ENCODE results near the gene PLPP3.

The PLPP3 gene

DNA sequence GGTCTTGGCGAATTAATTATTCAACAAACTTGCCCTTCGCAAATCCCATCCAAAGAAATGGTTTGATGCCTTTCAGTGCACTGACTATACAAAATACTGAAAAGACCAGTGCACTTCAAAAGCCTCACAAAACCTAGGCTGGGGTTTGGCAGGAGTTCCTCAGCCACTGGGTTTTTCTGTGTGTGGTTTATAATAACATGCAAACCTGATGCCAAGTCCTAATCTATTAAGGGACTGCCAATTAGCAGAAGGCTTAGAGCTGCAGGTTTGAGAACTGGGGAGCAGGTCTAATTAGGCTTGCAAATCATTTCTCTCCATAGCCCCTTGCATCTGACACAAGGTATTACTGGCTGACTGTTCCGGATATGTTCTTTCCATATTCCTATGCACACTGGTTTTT lies 27.7 kb downstream of the PLPP3 start:
- no peak for DNase-seq
- in situ Hi-C loops (cut with MboI; ENCODE audit: low pct_unique_long_range_greater_than_20kb, low sequenced_read_pairs): no loop called here

DNA sequence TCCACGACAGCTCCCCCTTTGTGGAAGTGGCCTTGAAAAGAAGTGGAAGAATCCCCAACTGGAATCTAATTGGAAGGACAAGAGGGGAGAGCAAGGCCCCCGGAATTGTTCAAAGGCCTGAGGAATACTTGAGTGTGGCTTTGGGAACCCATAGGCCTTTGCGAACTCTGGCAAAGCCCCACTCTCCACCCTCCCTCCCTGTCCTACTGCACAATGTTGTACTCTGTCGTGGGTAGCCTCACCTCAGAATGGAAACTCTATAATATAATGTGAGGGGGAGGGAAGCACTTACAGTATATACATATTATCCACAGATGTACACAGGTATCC lies 28.5 kb downstream of the PLPP3 start:
- in situ Hi-C loops (cut with MboI; ENCODE audit: low pct_unique_long_range_greater_than_20kb, low sequenced_read_pairs): no loop called here

DNA sequence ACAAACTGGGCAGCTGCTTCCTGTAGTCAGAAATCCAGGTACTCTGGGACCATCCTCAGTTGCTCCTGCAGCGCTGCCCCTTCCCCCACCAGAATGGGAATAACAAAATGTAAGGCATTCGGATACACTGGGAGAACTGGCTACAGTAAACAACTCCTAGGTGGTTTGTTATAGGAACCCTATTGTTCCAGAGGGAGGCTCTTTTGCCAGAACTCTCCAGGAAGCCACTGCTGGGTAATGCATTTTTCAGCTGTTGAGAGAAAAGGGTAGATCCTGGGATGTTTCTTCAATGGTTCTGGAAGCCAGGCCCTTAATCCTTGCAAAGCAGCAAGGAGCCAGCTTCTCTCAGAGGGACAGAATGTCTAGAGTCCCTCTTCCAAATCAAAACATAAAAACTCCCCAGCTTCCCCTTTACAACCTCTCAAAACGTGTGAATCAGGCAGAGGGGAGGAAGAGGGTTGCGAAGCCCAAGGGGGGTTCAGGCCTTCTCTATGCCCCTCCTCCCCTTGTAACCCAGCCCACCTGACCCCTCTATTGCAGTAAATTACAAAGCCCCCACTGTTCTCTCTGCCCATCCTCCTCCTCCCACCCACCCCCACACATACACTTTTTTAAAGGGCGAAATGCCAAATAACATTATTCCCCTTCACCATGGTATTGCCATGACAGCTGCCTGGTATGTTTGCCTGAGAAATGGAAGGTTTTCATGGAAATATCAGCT lies 29.1 kb downstream of the PLPP3 start:
- DNase-seq: no peak
- in situ Hi-C loops (cut with MboI; ENCODE audit: low pct_unique_long_range_greater_than_20kb, low sequenced_read_pairs): no loop called here

More for the DNA sequence above, 28.5 kb downstream of the PLPP3 start:
- no peak for DNase-seq

DNA sequence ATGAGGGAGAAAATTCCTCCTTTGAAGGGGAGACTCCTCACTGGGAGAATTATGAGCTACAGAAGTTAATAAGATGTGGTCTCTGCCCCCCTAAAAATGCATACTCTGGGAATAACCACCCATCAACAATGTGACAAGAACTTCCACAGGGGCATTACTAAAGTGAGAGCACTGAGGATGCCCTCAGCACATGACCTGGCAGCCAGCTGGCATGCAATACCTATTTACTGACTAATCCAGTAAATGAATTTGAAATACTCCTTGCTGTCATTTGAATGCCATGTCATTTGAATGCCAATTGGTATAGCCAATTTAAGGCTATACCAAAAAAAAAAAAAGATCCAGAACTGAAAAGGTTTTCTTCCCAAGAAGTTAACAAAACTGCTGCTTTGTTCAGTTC lies 30.8 kb downstream of the PLPP3 start:
- no peak for DNase-seq
- in situ Hi-C loops (cut with MboI; ENCODE audit: low pct_unique_long_range_greater_than_20kb, low sequenced_read_pairs): no loop called here

DNA sequence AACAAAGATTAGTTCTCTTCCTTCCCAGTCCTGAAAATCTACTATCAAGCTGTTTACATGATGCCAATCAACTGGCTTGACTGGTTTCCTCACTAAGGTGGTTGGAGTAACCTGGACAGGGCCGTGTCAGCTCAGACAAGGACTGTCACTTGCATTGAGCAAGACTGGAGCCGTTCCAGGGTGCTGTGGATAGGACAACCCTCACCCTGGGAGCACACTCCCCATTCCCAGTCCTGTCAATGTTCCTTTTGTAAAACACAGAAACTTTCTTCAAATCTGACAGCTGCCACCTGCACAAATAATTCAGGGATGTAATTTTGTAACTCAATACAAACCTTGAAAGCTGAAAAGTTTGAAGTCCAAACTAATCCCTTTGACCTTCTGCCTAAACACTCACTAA lies 31.4 kb downstream of the PLPP3 start:
- in situ Hi-C loops (cut with MboI; ENCODE audit: low pct_unique_long_range_greater_than_20kb, low sequenced_read_pairs): no loop called here
- no peak for DNase-seq

DNA sequence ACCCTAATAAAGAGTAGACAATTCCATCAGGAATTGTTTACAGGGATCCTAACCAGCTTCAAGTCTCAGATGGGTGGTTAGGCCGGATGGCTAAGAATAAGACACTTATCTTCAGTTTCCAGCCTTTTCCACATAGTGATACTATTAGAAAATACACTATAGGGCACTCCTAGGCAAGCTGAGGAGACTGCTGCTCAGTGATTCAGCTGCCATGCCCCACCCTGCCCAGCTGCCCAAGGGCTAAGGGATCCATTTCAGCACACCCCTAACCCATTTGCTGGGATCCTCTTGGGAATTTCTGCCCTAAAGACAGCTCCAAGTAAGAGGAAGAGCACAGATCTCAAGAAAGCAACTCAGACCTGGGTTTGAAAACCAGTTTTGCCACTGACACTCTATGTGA lies 31.9 kb downstream of the PLPP3 start:
- in situ Hi-C loops (cut with MboI; ENCODE audit: low pct_unique_long_range_greater_than_20kb, low sequenced_read_pairs): no loop called here
- no peak for DNase-seq

DNA sequence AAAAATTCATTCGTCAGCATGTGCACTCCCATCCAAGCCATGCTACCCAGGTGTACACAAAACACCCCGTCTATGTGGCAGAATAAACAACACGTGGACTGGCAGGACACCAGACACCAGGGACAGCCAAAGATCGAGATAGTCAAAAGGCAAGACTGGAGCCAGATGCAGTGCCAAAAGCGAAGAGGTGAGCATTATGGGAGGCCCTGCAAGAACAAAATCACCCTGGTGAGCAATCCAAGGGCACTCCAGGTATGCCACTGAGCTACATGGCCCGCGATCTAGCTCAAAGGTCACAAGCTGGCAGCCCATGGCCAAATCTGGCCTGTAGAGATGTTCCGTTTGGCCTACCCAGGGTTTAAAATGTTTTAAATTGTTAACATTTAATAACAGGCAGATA lies 33.7 kb downstream of the PLPP3 start:
- DNase-seq: no peak
- in situ Hi-C loops (cut with MboI; ENCODE audit: low pct_unique_long_range_greater_than_20kb, low sequenced_read_pairs): no loop called here

DNA sequence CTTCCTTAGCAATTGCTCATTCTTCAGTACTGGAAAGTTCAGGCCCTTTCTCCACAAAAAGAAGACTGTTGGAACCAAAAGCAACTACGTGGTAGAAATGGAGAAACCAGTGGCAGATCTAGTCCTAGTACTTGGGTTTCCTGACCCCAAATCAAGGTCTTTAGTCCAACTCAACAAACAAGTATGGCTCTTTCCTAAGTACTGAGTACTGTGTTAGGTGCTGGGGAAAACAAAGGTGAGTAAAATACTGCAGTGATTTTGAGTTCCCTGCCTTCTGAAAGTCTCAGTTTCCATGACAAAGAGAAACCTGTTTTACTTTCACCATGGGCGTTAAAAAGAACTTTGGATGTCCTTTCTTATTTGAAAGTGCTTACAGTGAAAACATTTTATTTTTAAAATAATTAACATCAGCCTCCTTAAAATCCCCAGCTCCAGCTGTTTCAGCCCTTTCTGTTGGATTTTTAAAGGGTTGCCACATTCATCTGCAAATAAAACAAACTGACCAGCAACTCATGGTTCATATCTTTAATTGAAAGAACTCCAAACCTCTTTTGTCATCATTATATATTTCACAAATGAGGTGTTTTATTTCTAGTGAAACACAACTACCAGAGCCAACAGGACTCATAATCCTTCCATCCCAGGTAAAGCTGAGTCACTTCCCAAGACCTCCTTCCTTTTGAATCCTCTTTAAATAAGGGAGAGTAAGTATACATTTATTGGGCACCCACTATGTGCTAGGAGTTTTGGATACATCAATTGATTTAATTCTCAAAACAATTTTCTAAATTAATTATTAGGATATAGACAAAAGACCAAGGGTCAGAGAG lies 35.4 kb downstream of the PLPP3 start:
- no peak for DNase-seq
- in situ Hi-C loops (cut with MboI; ENCODE audit: low pct_unique_long_range_greater_than_20kb, low sequenced_read_pairs): no loop called here

DNA sequence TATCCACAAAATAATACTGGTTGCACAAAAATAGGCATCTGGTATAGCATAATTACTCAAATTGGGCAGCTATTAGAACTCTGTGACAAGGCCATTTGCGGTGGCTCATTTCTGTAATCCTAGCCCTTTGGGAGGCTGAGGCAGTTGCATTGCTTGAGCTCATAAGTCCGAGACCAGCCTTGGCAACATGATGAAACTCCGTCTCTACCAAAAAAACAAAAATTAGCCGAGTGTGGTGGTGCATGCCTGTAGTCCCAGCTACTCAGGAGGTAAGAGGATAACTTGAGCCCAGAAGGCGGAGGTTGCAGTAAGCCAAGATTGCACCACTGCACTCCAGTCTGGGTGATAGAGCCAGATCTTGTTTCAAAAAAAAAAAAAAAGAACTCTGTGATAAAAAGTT lies 36.7 kb downstream of the PLPP3 start:
- no peak for DNase-seq
- in situ Hi-C loops (cut with MboI; ENCODE audit: low pct_unique_long_range_greater_than_20kb, low sequenced_read_pairs): no loop called here

DNA sequence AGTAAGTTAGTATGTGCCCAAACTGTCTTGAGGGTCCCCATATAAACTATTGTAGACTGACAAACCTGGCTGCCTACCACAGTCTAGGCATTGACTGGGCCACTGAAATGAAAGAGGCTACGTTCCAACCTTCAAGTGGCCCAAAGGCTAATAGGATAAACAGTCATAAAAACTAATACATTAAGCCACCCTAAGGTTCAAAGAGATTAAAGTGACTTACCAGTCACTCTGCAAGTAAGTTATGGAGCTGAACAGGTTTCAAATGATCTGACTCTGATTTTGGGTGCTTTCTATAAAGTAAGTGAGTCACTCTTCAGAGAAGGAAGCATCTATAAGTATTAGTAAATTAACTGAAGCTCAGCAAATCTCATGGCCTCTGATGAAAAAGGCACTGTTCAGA lies 38.0 kb downstream of the PLPP3 start:
- DNase-seq: no peak
- in situ Hi-C loops (cut with MboI; ENCODE audit: low pct_unique_long_range_greater_than_20kb, low sequenced_read_pairs): no loop called here

DNA sequence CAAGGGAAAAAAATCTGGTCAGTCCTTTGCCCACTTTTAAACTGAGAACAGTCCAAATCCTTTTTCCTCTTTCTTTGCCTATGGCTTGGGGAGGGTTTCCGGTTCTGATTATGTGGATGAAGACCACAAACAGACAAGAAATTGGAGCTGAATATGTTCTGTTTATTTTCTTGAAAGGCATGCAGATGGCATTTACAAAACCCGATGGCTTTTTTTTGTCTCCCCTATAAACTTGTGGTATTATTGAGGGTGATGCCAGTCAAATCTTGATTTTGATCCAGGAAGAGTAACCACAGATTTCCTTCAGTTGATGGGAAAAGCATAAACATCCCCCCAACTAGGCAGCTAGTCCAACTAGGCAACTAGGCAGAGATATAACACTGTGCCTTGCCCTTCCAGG lies 38.9 kb downstream of the PLPP3 start:
- in situ Hi-C loops (cut with MboI; ENCODE audit: low pct_unique_long_range_greater_than_20kb, low sequenced_read_pairs): no loop called here
- no peak for DNase-seq

DNA sequence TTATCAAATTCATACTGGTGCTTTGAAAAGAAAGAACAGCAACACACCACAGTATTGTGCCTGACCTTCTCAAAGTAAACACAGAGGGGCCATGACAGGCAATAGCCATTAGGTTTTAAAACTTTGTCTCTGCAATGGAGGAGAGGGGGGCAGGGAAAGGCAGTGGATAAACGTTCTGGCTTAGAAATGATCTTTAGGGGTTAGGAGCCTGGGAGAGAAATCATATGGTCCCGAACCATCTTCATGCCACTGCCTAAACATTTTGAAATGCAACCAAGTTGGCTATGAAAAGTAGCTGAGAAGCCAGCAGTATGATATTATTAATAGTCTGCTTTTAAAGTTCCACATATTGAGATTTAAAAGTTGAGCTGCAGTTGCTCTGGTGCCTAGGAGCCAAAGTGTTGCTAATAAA lies 39.8 kb downstream of the PLPP3 start:
- in situ Hi-C loops (cut with MboI; ENCODE audit: low pct_unique_long_range_greater_than_20kb, low sequenced_read_pairs): no loop called here
- no peak for DNase-seq

DNA sequence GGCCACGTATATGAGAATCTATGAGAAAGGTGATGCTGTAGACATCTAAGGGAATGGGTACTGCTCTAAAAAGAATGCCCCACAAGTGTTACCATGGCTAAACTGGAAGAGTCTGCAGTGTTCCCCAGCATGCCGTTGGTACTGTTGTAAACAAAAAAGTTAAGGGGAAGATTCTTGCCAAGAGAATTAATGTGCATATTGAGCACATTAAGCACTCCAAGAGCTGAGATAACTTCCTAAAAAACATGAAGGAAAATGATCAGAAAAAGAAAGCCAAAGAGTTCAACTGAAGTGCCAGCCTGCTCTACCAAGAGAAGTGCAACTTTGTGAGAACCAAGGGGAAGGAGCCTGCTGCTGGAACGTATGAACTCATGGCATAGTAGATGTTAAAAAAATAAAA lies 40.8 kb downstream of the PLPP3 start:
- no peak for DNase-seq
- in situ Hi-C loops (cut with MboI; ENCODE audit: low pct_unique_long_range_greater_than_20kb, low sequenced_read_pairs): no loop called here

DNA sequence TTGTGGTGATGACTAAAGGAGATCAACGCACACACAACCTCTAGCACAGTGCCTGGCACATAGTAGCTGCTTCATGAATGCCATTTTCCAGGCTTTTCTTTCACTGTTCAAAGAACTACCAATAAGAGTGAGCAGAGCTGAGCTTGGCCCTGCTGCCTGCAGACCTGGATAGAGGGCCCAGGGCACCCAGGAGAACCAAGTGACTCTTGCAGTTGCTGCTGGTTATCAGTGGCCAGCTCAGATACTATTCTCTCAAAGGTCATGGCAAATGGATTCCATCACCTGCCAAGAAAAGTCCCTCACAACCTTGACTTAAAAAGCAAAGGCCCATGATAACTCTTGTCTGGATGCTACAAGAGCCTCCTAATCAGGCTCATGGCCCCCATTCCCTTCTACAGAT lies 41.7 kb downstream of the PLPP3 start:
- in situ Hi-C loops (cut with MboI; ENCODE audit: low pct_unique_long_range_greater_than_20kb, low sequenced_read_pairs): no loop called here
- no peak for DNase-seq

DNA sequence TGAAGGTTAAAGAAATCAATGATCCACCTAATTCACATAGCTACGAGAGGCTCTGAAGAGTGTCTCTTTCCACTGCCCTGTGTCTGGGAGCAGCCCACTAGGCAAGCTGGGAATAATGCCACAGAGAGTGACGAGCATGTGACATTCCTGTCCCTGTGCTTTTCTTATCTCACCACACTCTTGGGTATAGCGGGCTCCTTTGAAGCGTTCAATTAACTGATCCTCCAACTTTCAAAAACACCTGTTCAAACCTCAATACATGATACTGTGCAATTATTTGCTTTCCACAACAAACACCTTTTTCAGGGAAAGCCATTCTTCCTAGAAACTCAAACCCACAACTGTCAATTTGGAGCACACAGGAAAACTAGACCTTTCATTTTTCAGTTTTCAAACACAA lies 43.4 kb downstream of the PLPP3 start:
- in situ Hi-C loops (cut with MboI; ENCODE audit: low pct_unique_long_range_greater_than_20kb, low sequenced_read_pairs): no loop called here
- DNase-seq: no peak

DNA sequence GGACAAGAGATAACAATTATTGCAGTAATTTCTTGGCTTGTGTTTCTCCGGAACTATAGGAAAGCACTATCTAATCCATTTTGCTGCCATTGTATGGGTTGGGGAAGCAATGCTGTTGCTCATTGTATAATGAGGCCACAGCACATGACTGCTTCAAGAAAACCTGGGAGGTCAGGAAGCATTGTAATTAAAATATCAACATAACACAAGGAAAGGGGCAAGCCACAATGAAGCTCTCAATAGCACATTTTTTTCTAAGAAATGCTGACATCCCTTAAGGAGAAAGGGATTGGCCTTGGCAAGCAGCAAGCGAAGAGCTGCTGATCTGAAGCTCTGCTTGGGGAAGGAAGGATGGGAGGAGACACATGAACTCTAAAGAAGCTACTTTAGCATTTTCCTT lies 44.0 kb downstream of the PLPP3 start:
- in situ Hi-C loops (cut with MboI; ENCODE audit: low pct_unique_long_range_greater_than_20kb, low sequenced_read_pairs): no loop called here
- DNase-seq: no peak

DNA sequence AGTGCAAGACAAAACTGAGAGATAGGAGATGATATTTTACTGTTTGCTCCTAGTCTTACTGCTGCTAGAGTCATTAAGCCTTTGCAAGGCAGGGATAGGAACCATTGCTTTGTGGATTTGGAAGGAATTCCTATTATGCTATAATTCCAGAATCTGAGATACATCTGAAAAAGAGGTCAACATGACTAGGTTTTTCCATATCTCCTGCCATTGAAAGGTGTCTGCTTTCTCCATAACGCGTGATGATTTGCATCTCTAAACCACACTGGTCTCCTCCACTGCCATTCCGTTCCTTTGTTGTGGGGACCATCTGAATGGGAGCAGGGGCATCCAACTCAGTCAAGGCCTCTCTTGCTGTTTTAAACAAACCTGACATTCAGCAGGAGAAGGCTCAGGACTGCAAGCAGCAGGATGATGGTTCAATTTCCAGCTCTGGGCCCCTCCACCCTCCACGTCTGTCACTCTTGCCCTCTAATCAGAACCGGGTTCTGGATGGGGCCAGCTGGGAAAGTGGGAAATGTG lies 45.2 kb downstream of the PLPP3 start:
- no peak for DNase-seq
- in situ Hi-C loops (cut with MboI; ENCODE audit: low pct_unique_long_range_greater_than_20kb, low sequenced_read_pairs): no loop called here

DNA sequence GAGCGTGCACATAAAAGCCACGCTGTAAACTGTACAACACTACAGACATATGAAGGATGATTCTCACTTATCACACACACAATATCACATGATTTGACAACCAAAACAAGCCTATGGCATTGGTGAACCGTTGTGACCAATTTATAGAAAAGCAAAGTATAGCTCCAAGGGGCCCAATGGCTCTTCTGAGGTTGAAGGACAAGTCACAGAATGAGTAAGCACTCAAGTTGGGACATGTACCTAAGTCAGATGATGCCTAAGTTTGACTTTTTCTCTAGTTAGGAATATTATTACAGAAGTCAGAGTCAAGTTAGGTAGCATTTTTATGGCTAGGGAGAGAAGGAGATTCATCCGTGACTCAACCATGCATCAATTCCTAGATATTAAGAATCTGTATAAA lies 45.7 kb downstream of the PLPP3 start:
- in situ Hi-C loops (cut with MboI; ENCODE audit: low pct_unique_long_range_greater_than_20kb, low sequenced_read_pairs): no loop called here
- DNase-seq: no peak

DNA sequence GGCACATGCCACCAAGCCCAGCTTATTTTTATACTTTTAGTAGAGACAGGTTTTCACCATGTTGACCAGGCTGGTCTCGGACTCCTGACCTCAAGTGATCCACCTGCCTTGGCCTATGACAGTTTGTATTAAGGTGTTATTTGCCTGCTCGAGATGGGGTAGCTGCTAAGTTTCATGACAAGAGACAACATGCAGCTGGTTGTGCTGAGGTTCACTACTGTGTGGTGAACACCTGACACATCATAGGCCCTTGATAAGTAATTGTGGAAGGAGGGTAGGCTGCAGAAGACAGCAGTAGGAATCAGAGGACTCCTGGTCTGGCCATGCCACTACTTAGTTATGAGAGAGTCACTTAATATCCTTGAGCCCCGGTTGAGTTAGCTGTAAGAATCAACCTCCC lies 46.2 kb downstream of the PLPP3 start:
- DNase-seq: no peak
- in situ Hi-C loops (cut with MboI; ENCODE audit: low pct_unique_long_range_greater_than_20kb, low sequenced_read_pairs): no loop called here

DNA sequence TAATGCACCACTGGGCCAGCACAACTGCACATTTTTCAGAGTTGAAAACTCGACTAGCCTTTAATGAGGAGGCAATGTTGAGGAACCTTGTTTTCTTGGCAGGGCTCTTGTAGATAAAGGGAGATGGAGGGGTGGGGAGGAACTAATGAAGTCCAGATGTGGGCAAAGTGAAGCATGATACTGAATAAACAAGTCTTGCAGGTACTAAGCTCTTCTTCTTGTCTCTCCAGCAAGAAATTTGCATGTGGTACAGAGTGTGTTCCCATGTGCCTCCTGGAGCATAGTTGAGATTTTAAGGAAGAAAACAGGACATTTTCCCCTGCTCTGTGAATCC lies 47.0 kb downstream of the PLPP3 start:
- in situ Hi-C loops (cut with MboI; ENCODE audit: low pct_unique_long_range_greater_than_20kb, low sequenced_read_pairs): no loop called here
- DNase-seq: no peak
